ENCODE data around the gene UST. TPM values are rescaled to one million over a fixed set of nuclear protein-coding genes. Genes with fewer than 3 reads are reported as not detected.
"Not testable (repeated sequence)": the region's sequence is repeated elsewhere in the genome, so short reads cannot be mapped to it uniquely, and the experiment has no call there.

The UST gene
- total RNA-seq, 1 experiment from 2014 or later: 4.9 TPM

DNA sequence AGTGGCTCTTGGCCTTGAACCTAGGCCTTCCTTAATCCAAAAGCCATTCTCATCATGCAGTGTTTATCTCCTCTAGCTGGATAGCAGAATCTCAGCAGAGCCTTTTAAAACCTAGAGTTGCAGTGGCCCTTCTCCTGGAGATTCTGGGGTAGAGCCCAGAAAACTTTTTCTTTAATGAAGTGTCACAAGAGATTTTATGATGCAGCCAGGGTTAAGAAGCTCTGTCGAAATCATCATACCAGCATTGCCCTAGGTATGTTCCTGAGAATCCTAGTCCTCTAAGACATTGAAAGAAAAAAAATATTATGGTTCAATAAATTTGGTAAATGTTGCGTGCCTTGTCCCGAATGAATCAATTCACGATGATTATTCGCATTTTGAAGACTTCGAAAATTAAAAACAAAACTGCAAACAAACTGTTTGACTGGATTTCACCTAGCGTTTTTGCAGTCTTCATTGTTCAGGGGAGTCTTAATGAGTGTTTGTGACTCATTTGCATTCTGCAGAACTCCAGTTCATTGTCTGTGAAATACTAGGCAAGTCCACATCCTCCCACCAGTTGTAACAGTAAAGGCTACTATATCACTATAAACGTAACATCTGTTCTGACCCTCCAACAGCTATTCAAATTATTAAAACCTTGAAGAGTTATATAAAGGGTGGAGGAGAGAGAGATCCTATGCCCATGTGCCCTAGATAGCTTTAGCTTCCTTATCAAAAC, 198.6 kb downstream of the UST start:
- DNase-seq (ENCODE audit: low read depth): no peak

DNA sequence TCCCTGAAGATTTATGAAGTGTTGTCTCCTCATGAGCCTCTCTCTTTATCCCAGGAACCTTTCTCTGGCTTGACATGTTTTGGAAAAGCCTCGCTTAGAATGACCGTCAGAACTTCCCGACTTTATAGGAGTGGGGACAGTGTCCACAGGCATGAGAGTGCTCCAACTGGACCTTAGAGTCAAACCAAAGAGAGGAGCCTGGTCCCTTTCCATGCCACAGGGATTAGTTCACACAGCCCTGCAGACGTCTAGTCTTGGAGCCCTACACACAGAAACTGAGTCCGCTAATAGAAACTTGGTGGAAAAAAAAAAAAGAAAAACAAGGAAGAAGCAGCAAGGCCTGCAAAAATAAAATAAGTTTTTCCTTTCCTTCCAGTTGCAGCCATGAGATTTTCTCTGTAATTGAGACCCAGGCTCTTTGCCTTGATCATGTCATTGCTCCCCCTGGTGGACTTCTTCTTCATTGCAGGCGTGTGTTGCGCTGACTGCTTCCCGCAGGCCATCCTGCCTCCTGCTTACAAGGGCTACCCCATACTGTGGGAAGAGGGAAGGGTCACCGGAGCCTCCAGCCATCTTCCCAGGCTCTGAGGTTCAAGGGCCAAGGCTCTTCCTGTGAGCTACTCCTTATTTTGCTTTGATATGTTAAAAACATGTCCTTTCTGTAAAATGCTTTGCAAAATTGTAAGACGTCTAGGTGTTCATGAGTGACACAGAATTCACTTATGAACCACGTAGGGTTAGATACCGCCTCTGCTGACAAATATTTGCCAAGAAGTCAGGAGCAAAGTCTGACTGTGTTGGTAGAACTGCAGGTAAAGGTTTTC, 201.0 kb downstream of the UST start:
- peak; percentile 74 for DNase-seq (ENCODE audit: low read depth)

DNA sequence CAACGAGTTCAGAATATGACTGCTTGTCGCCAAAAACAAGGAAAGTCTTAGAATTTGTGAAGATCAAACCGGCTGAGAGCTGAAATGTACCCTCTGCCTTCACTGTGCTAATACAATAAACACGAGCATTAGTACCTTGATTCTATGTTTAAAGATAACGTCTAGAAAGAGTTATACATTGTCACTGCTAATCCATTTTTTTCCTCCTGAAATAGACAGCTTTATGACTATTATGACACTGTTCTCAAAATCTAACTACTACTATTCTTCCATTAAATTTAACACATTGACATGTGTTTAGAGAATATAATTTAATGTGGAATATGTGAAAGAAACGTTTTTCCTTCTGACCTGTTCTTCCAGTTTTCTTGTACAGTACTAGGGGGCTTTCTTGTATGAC, 204.8 kb downstream of the UST start:
- no peak for DNase-seq (ENCODE audit: low read depth)

DNA sequence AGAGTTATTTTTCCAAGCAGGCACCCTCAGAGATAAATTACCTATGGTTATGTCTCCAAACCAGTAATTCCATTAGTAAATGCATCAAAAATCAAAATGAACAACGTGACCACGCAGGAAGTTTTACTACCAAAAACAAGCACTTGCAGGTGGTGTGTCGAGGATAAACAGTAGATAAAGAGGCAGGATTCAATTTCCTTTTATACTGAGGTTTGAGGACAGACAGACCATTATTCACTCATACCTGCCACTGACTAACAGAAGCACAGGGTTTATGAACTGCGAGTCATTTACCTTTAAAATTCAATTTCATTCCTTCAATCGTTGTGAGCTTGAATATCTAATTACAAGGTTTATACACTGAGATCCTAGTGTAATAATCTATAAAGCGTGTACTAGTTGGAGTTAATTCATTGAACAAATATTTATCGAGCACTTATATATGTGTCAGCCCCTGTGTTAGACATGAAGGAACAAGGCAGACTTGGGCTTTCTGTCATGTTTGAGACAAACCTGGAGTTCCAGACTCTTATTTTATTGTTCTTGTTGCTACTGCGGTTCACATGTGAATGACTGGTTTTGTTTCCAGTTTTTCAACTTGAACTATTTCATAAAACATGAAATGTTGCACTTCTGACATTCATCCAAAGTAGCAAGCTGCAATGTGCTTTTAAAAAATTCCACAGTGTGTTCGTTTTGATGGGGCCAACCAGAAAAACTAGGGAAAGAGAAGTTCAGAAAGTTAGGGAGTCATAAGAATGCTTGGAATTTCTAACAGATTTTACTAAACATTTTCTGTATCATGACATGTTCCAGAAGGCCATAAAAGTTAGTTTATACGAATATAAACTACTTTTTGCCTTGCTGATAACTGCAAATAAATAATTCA, 205.6 kb downstream of the UST start:
- DNase-seq (ENCODE audit: low read depth): no peak

- DNase-seq (ENCODE audit: low read depth): no peak
These were observed 207.6 kb downstream of the UST start for GRCh38 chr6:148954461-148954860.

DNA sequence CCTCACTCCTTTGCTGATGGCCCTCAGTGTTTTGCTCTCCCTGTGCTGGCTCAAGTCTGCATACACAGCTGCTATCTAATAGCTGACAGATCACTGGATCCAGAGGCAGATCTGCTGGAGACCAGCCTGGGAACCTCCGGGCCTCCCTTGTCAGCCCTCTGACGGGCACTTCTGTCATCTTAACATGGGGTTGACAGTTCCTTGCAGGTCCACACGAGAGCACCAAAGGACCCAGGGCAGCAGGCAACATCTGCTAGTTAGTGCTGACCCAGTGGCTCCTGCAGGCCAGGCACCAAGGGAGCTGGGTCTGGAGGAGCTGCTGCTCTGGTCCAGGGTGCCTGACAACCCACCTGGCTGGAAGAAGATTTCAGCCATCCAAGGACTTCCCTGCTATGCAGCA, 208.1 kb downstream of the UST start:
- DNase-seq (ENCODE audit: low read depth): no peak

DNA sequence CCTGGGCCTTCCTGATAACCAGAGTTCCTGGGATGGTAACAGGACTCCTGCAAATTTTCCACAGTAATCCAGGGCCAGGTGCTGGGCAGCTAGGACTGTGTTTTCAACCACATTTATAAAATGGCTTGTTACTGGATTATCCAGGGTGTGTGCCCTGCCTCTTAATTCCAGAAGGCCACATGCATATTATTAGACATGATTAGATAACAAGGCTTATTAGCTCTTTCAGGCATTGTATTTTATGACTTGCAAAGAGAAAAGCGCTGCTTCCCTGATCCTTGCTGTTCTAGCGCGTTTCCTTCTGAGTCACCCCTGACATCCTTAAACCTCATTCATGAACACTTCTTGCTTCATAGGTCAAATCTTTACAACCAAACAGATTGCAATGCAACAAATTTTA, 208.6 kb downstream of the UST start:
- DNase-seq (ENCODE audit: low read depth): no peak

DNA sequence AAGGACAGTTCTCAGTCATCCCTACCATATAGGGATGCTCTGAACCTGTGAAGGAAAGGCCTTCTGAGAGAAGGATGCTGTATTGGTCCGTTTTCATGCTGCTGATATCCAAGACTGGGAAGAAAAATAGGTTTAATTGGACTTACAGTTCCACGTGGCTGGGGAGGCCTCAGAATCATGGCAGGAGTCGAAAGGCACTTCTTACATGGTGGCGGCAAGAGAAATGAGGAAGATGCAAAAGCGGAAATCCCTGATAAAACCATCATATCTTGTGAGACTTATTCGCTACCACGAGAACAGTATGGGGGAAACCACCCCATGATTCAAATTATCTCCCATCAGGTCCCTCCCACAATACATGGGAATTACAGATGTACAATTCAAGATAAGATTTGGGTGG, 209.3 kb downstream of the UST start:
- not testable (repeated sequence) for DNase-seq (ENCODE audit: low read depth)

DNA sequence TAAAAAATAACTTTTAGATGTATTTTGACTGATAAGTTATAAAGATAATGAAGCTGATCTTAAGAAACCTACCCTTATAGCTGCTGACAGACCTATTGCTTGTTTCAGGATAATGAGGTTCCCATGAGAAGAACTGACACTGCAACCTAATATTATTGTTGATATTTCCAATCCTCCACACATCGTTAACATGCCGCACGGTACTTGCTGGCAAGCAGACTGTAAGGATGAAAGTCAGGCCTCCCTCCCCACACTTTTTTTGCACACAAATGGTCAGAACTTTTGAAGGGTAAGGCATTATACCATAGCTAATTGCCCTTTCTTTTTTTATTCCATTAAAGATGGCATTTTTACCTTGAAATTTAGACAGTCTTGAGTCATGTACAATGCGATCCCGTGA, 210.9 kb downstream of the UST start:
- no peak for DNase-seq (ENCODE audit: low read depth)

GRCh38 chr6:148959008-148959407, 212.2 kb downstream of the UST start:
- DNase-seq (ENCODE audit: low read depth): peak; percentile 12

- DNase-seq (ENCODE audit: low read depth): no peak
These were observed 212.7 kb downstream of the UST start for GRCh38 chr6:148959501-148959900.

DNA sequence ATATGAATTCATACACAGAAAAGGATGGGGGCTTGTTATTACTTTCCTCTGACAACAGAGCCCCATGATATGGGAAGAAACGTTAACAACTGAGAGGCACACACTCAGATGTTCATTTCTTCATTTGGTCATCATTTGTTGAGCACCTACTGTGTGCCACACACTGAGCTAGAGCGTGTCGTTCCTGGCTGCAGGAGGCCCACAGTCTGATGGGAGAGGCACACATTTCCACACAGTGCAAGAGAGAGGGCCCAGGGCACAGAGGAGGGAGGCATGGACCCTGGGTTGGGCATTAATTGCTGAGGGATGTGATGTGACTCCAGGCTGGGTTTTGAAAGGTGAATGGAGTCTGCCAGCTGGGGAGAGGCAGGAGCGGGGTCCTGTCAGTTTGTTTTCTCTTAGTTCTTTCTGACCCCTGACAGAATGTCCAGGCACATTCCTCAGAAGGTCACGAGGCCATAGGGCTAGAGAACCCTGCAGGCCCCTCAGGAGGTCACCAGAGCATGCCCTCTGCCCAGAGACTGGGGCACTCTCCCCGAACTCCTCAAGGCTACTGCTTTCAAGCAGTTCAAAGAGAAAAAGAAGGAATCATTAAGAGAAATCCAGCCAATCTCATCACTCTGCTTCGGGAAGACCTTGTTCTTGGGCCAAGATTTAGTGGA, 216.2 kb downstream of the UST start:
- DNase-seq (ENCODE audit: low read depth): no peak

DNA sequence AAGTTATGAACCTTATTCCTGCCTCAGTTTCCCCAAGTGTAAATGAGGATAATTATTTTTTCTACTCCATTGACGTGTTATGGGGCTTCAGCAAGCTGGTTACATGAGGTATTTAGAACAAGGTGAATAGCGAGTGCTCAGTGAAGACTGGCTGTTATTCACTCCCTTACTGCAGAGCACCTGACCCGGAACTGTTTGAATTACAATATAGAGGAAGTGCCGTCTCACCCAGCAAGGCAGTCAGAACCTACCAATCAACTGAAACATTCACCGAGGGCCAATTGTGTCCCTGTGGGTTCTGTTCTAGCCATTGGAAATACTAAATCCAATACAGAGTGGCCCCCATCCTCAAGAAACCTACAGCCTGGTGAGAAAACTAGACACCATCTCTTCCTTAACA, 216.9 kb downstream of the UST start:
- no peak for DNase-seq (ENCODE audit: low read depth)

GRCh38 chr6:148964467-148964866, 217.6 kb downstream of the UST start:
- no peak for DNase-seq (ENCODE audit: low read depth)

GRCh38 chr6:148965287-148965686, 218.5 kb downstream of the UST start:
- no peak for DNase-seq (ENCODE audit: low read depth)

- no peak for DNase-seq (ENCODE audit: low read depth)
These were observed 220.2 kb downstream of the UST start for GRCh38 chr6:148967011-148967520.

DNA sequence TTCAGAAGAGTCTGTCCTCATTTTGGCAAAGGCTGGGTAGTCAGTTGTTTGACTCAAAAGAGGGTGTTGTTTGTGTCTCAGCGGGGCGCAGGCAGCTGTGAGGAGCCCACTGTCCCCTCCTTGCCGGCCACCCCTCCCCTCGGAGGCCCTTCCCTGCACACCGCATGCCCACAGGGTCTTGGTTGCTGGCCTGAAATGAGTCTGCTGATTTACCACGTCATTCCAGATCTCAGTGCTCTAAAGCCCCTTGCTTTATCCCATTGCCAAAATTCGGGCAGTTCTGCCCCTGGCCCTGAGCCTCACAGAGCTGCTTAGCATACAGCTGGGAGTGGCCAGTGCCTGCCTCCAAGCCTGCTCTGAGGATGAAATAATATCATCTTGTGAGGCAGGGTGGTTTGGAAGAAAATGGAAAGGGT, 220.7 kb downstream of the UST start:
- no peak for DNase-seq (ENCODE audit: low read depth)

DNA sequence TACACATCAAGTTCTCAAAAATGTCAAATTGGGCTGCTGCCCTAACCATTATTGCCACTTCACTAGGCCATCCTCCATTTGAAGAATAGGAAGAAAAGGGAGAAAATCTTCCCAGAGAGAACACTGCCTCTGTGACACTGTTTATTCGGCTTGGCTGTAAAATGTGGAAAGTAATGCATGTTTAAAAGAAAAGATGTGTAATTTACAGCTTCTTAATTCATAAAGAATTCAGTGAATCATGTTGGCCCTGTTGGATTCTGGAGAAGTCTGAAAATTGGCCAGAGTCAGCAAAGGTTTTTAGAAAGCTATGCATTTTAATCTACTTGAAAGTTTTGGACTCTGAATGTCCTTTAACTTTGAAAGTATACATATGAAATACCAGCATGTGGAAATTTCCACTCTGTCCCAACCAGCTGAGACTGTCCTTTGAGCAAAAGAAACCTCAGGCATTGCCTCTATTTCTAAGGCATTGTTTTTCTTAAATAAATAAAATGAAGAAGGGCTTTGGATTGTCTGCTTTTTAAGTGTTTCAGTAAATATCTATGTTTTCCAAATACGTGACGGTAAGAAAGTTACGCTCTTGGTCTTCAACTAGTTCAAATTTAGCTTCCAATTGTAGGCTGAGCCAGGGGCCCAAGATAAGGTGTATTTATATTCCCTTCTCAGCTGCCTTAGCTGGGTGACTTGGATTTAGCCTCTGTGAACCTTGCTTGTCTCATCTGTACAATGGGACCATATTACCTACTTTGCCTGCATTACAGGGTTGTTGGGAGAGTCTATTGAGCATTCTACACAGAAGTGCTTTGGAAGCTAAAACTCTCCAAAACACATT, 222.2 kb downstream of the UST start:
- no peak for DNase-seq (ENCODE audit: low read depth)

DNA sequence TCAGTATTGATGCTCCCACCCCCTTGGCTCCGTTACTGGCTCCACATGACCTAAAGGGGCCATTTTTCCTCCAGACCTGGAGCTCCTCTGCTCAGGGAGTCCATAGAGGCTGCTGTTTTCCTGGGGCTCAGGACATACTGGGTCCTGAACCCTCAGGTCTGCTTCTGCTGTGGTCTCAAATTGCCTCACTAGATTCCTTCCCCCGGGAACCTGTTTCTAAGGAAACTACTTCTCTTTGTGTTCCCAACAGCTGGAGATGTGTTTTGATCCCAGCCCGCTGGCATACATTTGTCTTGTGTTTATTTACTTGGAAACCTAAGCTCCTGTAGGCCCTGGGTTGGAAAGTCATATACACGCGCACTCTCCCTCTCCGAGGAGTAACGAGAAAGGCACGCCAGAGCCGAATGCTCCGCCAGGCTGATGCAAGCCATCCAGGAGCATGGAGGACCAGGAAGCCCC, 222.8 kb downstream of the UST start:
- peak; percentile 73 for DNase-seq (ENCODE audit: low read depth)

Measured in LHCN-M2 (cell line).